Thymus (tissue), 11 donors: ENCODE data around the gene ADCY3. TPM values are rescaled to one million over a fixed set of nuclear protein-coding genes. Genes with fewer than 3 reads are reported as not detected.

Experiments
- DNase-seq, 9 donors: peaks; one replicate each; pipeline ENCODE4 v3.0.0-alpha.2; 2013; ENCODE audit warnings: low spot score in 9 of 9, low read depth in 6 of 9, missing footprints in 1 of 9
- H3K27ac ChIP-seq, 2 donors: one replicate each; pipeline ENCODE4 v1.5.1; 2013; ENCODE audit warnings: control low read depth in 1 of 2, low read depth in 1 of 2, low read length in 1 of 2, mild to moderate bottlenecking in 1 of 2, moderate library complexity in 1 of 2
- H3K27me3 ChIP-seq, 2 donors: one replicate each; pipeline ENCODE4 v1.5.1; 2013; ENCODE audit warnings: low read length in 1 of 2; ENCODE audit not compliant: control insufficient read depth in 2 of 2, insufficient read depth in 1 of 2
- H3K36me3 ChIP-seq, 2 donors: one replicate each; pipeline ENCODE4 v1.5.1; 2013; ENCODE audit warnings: low read length in 1 of 2, mild to moderate bottlenecking in 1 of 2, moderate library complexity in 1 of 2; ENCODE audit not compliant: control insufficient read depth in 2 of 2, insufficient read depth in 2 of 2
- H3K4me1 ChIP-seq, 2 donors: one replicate each; pipeline ENCODE4 v1.5.1; 2013; ENCODE audit warnings: low read length in 2 of 2; ENCODE audit not compliant: control insufficient read depth in 2 of 2, insufficient read depth in 2 of 2
- H3K4me3 ChIP-seq, 2 donors: one replicate each; pipeline ENCODE4 v1.5.1; 2013; ENCODE audit warnings: low read length in 2 of 2, control low read depth in 1 of 2, mild to moderate bottlenecking in 1 of 2
- H3K9me3 ChIP-seq, 2 donors: one replicate each; pipeline ENCODE4 v1.5.1; 2013; ENCODE audit warnings: low read length in 1 of 2, mild to moderate bottlenecking in 1 of 2; ENCODE audit not compliant: control insufficient read depth in 2 of 2, insufficient read depth in 1 of 2
- WGBS: extraction: QIAGEN DNeasy Blood & Tissue Kit; methylation state at CpG from one replicate; pipeline ENCODE4 v1.1.7; 2013; 5-methylcytosine and 5-hydroxymethylcytosine counted together
- polyA plus RNA-seq: library from polyadenylated mRNA; stranded (reverse); fragments of 200-250 nt; gene quantifications from one replicate; pipeline ENCODE4 v1.2.3, GENCODE V29; 2013
- total RNA-seq: library from RNA; stranded (reverse); fragments of 120-200 nt; gene quantifications from one replicate; pipeline ENCODE4 v1.2.4, GENCODE V29; 2013
- donor health status: healthy.

ADCY3 gene
- total and polyA plus RNA-seq, 2 donors: 17.1 to 37.1 TPM

DNA sequence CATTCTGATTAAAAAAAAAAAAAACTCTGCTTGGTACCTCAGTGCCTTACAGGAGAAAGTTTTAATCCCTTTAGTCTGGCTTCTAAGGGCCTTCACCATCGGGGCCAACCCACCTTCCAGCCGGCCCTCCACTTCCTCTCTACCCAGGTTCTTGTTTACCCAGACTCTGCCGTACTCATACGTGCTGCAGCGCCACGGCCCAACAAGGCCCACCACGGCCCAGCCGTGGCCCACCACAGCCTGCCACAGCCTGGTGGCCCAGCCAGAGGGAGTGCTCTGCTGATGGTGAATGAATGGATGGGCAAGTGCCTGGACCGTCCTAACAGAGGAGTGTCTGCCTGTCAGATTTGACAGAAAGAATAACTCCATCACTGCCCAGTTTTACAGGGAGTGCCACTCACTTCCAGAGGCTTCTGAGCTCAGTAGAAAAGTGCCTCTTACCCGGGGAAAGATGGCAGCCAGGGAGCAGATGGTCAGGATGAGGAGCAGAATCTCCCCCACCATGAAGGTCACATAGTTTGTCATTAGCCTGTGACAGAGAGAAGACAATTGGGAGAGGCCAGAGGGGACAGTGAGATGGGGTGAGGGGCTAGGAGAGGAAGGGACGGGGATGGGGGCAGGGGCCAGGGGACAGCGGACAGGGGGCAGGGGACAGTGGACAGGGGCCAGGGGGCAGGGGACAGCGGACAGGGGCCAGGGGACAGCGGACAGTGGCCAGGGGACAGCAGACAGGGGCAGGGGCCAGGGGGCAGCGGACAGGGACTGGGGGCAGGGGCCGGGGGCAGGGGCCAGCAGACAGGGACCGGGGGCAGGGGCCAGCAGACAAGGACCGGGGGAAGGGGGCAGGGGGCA is 88.6 kb downstream of the ADCY3 start:
- WGBS: 93% methylated on average over 18 of the region's 18 CpGs
- no peak overlapping the region for H3K27ac ChIP-seq
- DNase-seq: no peak
- no peaks in the 10 kb centered on the region for H3K27me3 ChIP-seq
- no peak overlapping the region for H3K4me3 ChIP-seq
- H3K4me1 ChIP-seq: peaks cover 0 to 4% of the 10 kb centered on the region in 2 donors
- H3K36me3 ChIP-seq: peaks cover 3 to 8% of the 10 kb centered on the region in 2 donors
- H3K9me3 ChIP-seq: no peaks in the 10 kb centered on the region

- H3K27ac ChIP-seq: no peak overlapping the region
- no peaks in the 10 kb centered on the region for H3K27me3 ChIP-seq
- H3K4me3 ChIP-seq: no peak overlapping the region
- 99% methylated on average over 12 of the region's 12 CpGs for WGBS
- H3K9me3 ChIP-seq: peaks cover 0 to 3% of the 10 kb centered on the region in 2 donors
- H3K4me1 ChIP-seq: peaks cover 0 to 9% of the 10 kb centered on the region in 2 donors
- no peak for DNase-seq
- H3K36me3 ChIP-seq: peaks cover 5 to 7% of the 10 kb centered on the region in 2 donors
Measured at GRCh38 chr2:24830786-24831185, 89.3 kb downstream of the ADCY3 start.

GRCh38 chr2:24830351-24830750 is 89.7 kb downstream of the ADCY3 start:
- peaks cover 0 to 10% of the 10 kb centered on the region in 2 donors for H3K4me1 ChIP-seq
- peaks cover 5 to 12% of the 10 kb centered on the region in 2 donors for H3K36me3 ChIP-seq
- DNase-seq: no peak
- no peak overlapping the region for H3K27ac ChIP-seq
- H3K9me3 ChIP-seq: peaks cover 0 to 4% of the 10 kb centered on the region in 2 donors
- 97% methylated on average over 5 of the region's 5 CpGs for WGBS
- H3K4me3 ChIP-seq: no peak overlapping the region
- H3K27me3 ChIP-seq: no peaks in the 10 kb centered on the region

DNA sequence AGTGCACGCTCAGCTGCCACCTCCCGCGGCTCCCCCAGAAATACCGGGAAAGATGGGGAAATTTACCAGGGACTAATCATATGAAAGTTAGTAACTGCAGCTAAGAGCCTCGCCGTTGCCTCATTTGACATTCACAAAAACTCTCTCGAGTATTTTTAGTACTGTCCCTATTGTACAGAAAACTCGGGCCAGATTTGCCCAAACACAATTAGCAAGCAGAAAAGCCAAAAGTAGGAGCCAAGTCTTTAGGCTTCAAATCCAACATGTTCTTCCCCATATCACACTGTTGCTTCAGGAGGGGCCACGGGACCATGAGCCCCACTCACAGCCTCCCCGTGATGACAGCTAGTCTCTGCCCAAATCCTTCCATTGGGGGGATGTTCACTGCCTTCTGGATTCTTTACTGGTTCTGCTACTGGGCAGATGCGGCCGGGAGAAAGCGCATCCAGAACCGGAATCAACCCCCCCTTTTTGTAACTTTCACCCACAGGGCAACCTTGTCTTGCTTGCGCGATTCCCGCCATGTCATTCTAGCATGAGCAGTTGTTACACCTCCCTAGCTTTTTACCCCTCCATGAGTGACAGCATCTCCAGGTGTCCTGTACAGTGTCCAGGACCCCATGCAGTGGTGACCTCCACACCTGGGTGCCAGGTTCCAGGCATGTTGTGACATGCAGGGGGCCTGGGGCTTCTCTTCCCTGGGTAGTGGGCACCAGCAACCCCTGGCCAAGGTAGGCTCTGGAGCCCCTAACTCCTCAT is 91.6 kb downstream of the ADCY3 start:
- peaks cover 0 to 4% of the 10 kb centered on the region in 2 donors for H3K9me3 ChIP-seq
- no peak overlapping the region for H3K27ac ChIP-seq
- H3K36me3 ChIP-seq: peaks cover 8 to 18% of the 10 kb centered on the region in 2 donors
- peaks cover 0 to 10% of the 10 kb centered on the region in 2 donors for H3K4me1 ChIP-seq
- no peak overlapping the region for H3K4me3 ChIP-seq
- H3K27me3 ChIP-seq: no peaks in the 10 kb centered on the region
- no peak for DNase-seq
- WGBS: 96% methylated on average over 17 of the region's 17 CpGs

DNA sequence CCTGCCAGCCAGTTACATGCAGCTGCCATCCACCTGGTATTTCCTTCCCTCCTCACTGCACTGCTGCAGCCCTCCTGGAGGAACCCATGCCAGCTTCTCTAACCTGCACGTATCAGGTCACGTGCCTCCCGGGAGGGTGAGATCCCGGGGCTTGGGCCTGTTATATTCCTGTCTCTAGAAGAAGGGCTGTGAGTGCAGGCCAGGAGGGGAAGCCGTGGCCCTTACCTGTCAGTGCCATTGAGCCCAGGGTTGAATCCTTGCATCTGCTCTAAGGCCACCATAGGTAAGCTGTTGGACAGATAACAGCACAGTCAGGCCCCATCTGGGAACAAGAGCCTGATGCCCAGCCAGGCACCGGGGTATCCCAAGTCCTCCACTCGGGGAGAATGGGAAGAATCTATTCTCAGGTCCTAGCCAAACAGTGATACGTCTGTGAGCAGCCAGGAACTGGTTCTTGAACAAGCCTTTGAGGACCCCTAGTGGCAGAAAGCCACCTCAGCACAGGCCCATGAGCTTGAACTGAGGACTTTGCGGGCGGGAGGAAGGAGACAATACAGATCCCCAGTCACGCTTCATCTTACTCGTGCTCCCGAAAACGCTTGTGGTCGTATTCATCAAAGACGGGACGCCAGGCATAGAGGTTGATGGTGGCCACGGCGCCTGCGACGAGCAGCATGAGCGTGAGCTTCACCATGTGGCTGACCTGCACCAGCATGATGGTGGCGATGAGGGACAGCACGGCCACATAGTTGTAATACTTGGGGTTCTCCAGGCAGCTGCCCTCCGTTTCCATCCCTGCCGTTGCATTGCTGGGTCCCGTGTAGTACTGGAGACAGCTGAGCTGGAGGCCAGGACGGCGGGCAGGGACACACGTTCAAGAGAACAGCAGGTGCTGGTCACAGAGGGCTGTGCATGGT is 92.5 kb downstream of the ADCY3 start:
- no peak overlapping the region for H3K4me3 ChIP-seq
- H3K36me3 ChIP-seq: peaks cover 14 to 26% of the 10 kb centered on the region in 2 donors
- peaks cover 0 to 4% of the 10 kb centered on the region in 2 donors for H3K9me3 ChIP-seq
- H3K27ac ChIP-seq: no peak overlapping the region
- H3K4me1 ChIP-seq: peaks cover 0 to 8% of the 10 kb centered on the region in 2 donors
- peak; percentile 55 to 88 (median 76) for DNase-seq
- WGBS: 69% methylated on average over 30 of the region's 30 CpGs
- H3K27me3 ChIP-seq: no peaks in the 10 kb centered on the region

DNA sequence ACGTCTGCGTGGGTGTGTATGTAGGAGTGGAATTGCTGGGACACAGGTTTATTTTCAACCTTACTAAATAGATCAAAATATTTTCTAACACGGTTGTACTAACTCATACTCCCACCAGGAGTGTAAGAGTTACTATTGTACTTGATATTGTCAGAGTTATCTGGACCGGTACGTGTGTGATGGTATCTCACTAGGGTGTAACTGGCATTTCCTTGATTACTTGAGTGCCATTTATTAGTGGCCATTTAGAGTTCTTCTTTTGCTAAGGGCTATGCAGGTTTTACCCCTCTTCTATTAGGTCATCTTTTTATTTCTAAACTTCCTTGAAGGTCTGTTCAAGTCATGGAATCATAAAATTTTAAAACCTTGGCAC is 93.3 kb downstream of the ADCY3 start:
- Histone ChIP-seq H3K36me3 (peaks cover 22 to 33% of the 10 kb centered on the region in 2 donors), H3K9me3 (peaks cover 0 to 4% of the 10 kb centered on the region in 2 donors), H3K4me3 (no peak overlapping the region), H3K4me1 (peaks cover 0 to 6% of the 10 kb centered on the region in 2 donors), H3K27ac (no peak overlapping the region), H3K27me3 (no peaks in the 10 kb centered on the region)
- 93% methylated on average over 5 of the region's 5 CpGs for WGBS
- no peak for DNase-seq

- WGBS: 95% methylated on average over 14 of the region's 14 CpGs
- peaks cover 0 to 4% of the 10 kb centered on the region in 2 donors for H3K9me3 ChIP-seq
- H3K36me3 ChIP-seq: peaks cover 29 to 39% of the 10 kb centered on the region in 2 donors
- H3K4me3 ChIP-seq: no peak overlapping the region
- peak in 1 of 9 donors; percentile 36 for DNase-seq
- no peaks in the 10 kb centered on the region for H3K27me3 ChIP-seq
- H3K4me1 ChIP-seq: peaks cover 0 to 6% of the 10 kb centered on the region in 2 donors
- H3K27ac ChIP-seq: peak overlapping the region in 1 of 2 donors; percentile 55
Measured at GRCh38 chr2:24825883-24826772, 93.9 kb downstream of the ADCY3 start.
